Mesendoderm (in vitro differentiated cells): ENCODE measurements around the gene NPTN.
"Not testable (repeated sequence)": the region's sequence is repeated elsewhere in the genome, so short reads cannot be mapped to it uniquely, and the experiment has no call there.

Source experiments
- DNase-seq: peaks from one replicate; pipeline ENCODE4 v3.0.0; 2013
- H2AK5ac ChIP-seq: 2 replicates; pipeline ENCODE4 v1.6.1; 2013; ENCODE audit warnings: low read length, inconsistent platforms
- H2BK120ac ChIP-seq: 2 replicates; pipeline ENCODE4 v1.6.1; 2013; ENCODE audit warnings: low read depth, mild to moderate bottlenecking, low read length, moderate library complexity, mixed read lengths
- H2BK15ac ChIP-seq: replicated peaks from 2 replicates; pipeline ENCODE4 v1.6.1; 2013; ENCODE audit warnings: low read depth, mild to moderate bottlenecking, moderate library complexity
- H2BK5ac ChIP-seq: 2 replicates; pipeline ENCODE4 v1.6.1; 2013; ENCODE audit warnings: low read length, inconsistent platforms
- H3K18ac ChIP-seq: 2 replicates; pipeline ENCODE4 v1.6.1; 2013; ENCODE audit warnings: mild to moderate bottlenecking, low read length, mixed read lengths
- H3K23ac ChIP-seq: one replicate; pipeline ENCODE4 v1.6.1; 2013; ENCODE audit warnings: low read length
- H3K27ac ChIP-seq: 2 replicates; pipeline ENCODE4 v1.5.1; 2013; ENCODE audit warnings: low read depth, mild to moderate bottlenecking, inconsistent platforms, low read length, moderate library complexity
- H3K27me3 ChIP-seq: 2 replicates; pipeline ENCODE4 v1.6.1; 2013; ENCODE audit warnings: low read length, control low read depth, mild to moderate bottlenecking, inconsistent platforms; ENCODE audit not compliant: insufficient read depth, poor library complexity
- H3K36me3 ChIP-seq: 2 replicates; pipeline ENCODE4 v1.6.1; 2013; ENCODE audit warnings: low read length, inconsistent platforms; ENCODE audit not compliant: control insufficient read depth, insufficient read depth
- H3K4ac ChIP-seq: one replicate; pipeline ENCODE4 v1.6.1; 2013; ENCODE audit warnings: low read depth, mild to moderate bottlenecking, low read length, moderate library complexity
- H3K4me1 ChIP-seq: 2 replicates; pipeline ENCODE4 v1.6.1; 2013; ENCODE audit warnings: low read depth, low read length, inconsistent platforms; ENCODE audit not compliant: control insufficient read depth
- H3K4me2 ChIP-seq: 2 replicates; pipeline ENCODE4 v1.6.1; 2013; ENCODE audit warnings: low read length
- H3K4me3 ChIP-seq: 2 replicates; pipeline ENCODE4 v1.5.1; 2013; ENCODE audit warnings: mild to moderate bottlenecking, low read length
- H3K56ac ChIP-seq: one replicate; pipeline ENCODE4 v1.6.1; 2013; ENCODE audit warnings: low read length
- H3K79me1 ChIP-seq: 2 replicates; pipeline ENCODE4 v1.6.1; 2013; ENCODE audit warnings: low read length, inconsistent platforms
- H3K79me2 ChIP-seq: 2 replicates; pipeline ENCODE4 v1.6.1; 2013; ENCODE audit warnings: mild to moderate bottlenecking, low read length; ENCODE audit not compliant: control insufficient read depth, insufficient read depth
- H3K9ac ChIP-seq: 2 replicates; pipeline ENCODE4 v1.6.1; 2013; ENCODE audit warnings: low read length, inconsistent platforms
- H4K5ac ChIP-seq: one replicate; pipeline ENCODE4 v1.6.1; 2013; ENCODE audit warnings: low read length
- H4K8ac ChIP-seq: one replicate; pipeline ENCODE4 v1.6.1; 2013; ENCODE audit warnings: low read depth, mild to moderate bottlenecking, control low read depth, low read length, moderate library complexity
- WGBS: extraction: QIAGEN DNeasy Blood & Tissue Kit; methylation state at CpG from one replicate; pipeline ENCODE4 v1.1.7; 2013; ENCODE audit warnings: low lambda C conversion rate, missing lambda C conversion rate; ENCODE audit not compliant: insufficient coverage; ENCODE audit errors: extremely low coverage; 5-methylcytosine and 5-hydroxymethylcytosine counted together

NPTN gene

GRCh38 chr15:73548925-73549324, 84.3 kb downstream of the NPTN start:
- no CpG with 5 or more reads among the region's 3 CpGs for WGBS
- not testable (repeated sequence) for H4K5ac ChIP-seq, H3K9ac ChIP-seq, H3K27me3 ChIP-seq, H3K27ac ChIP-seq, H3K4me1 ChIP-seq, H3K79me2 ChIP-seq, H3K23ac ChIP-seq, H3K18ac ChIP-seq, H3K4me3 ChIP-seq, H3K56ac ChIP-seq, H2BK15ac ChIP-seq, H2BK5ac ChIP-seq, H2BK120ac ChIP-seq, H3K4ac ChIP-seq, H3K79me1 ChIP-seq, H3K36me3 ChIP-seq, H3K4me2 ChIP-seq, DNase-seq, H2AK5ac ChIP-seq, H4K8ac ChIP-seq

GRCh38 chr15:73541479-73541878, 91.7 kb downstream of the NPTN start:
- Histone ChIP-seq H3K27ac (no peak overlapping the region), H3K4me3 (no peak overlapping the region)

DNA sequence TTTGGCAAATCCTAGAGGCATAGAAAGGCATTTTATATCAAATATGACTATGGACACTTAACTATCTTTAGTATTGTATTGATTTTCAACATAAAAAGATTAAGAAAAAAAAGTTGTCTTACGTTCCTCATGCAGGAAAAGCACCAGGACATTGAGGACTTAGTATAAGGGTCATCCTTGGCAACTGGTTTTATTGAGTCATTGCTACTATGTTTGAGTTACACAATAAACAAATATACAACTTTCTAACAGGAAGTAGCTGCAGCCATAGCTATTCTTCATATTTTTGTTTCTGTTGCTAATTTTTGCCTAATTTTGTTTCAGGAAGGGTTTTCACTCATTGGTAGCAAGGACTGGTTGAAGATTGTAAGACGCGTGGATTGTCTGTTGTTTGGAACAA, 93.0 kb downstream of the NPTN start:
- H3K18ac ChIP-seq: no peak overlapping the region
- no peak overlapping the region for H2BK120ac ChIP-seq
- H3K36me3 ChIP-seq: no peaks in the 10 kb centered on the region
- H2BK15ac ChIP-seq: no peak overlapping the region
- no peak overlapping the region for H3K56ac ChIP-seq
- no peak overlapping the region for H3K23ac ChIP-seq
- no peak overlapping the region for H3K4ac ChIP-seq
- H4K8ac ChIP-seq: no peak overlapping the region
- H2BK5ac ChIP-seq: no peak overlapping the region
- no peak overlapping the region for H3K9ac ChIP-seq
- WGBS: no CpG with 5 or more reads among the region's 3 CpGs
- H3K4me1 ChIP-seq: no peaks in the 10 kb centered on the region
- no peak overlapping the region for H4K5ac ChIP-seq
- H3K79me1 ChIP-seq: no peaks in the 10 kb centered on the region
- H3K79me2 ChIP-seq: no peaks in the 10 kb centered on the region
- H3K27ac ChIP-seq: no peak overlapping the region
- no peak overlapping the region for H2AK5ac ChIP-seq
- H3K4me3 ChIP-seq: no peak overlapping the region
- no peaks in the 10 kb centered on the region for H3K27me3 ChIP-seq
- DNase-seq: no peak
- no peak overlapping the region for H3K4me2 ChIP-seq

More at GRCh38 chr15:73541479-73541878, 91.7 kb downstream of the NPTN start:
- Histone ChIP-seq H3K4me1 (no peaks in the 10 kb centered on the region), H4K5ac (no peak overlapping the region), H3K4ac (no peak overlapping the region), H3K36me3 (no peaks in the 10 kb centered on the region), H3K27me3 (no peaks in the 10 kb centered on the region), H2BK5ac (no peak overlapping the region), H4K8ac (no peak overlapping the region), H3K9ac (no peak overlapping the region), H2BK15ac (no peak overlapping the region), H2AK5ac (no peak overlapping the region), H3K79me2 (no peaks in the 10 kb centered on the region), H2BK120ac (no peak overlapping the region), H3K79me1 (no peaks in the 10 kb centered on the region), H3K56ac (no peak overlapping the region), H3K18ac (no peak overlapping the region), H3K4me2 (no peak overlapping the region), H3K23ac (no peak overlapping the region)
- DNase-seq: no peak

DNA sequence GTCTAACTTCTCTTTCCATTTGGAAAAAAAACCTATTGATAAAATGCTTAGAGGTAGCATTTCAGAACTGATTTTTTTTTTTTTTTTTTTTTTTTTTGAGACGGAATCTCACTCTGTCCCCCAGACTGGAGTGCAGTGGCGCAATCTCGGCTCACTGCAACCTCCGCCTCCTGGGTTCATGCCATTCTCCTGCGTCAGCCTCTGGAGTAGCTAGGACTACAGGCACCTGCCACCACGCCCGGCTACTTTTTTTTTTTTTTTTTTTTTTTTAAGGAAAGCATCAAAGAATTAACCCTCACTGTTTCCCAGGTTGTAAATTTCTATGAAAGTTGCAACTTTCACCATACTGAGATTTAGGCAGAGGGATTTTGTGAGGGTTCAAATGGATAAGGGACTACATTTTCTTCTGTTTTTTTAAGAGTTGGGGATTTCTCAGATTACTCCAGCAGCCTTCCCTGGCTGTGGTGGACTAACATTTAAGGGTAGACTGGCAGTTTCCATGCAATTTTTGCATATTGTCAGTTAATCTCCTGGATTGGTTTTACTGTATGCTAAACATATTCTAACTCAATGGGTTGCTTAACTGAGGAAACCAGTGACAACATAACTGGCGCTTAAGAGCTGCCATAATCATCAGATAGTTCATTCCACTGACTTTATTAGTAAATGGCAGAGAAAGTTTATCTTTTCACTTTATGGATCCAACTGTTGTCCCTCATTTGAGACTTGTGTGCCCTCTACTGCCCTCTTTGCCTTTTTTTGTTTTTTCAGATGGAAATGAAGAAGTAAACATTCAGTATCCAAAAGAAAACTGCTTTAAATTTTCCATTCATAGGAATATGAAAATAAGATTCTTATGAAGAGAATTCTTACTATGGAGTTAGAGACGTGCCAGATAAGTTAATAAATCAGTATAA, 93.7 kb downstream of the NPTN start:
- no peak for DNase-seq
- H3K79me1 ChIP-seq: no peaks in the 10 kb centered on the region
- no CpG with 5 or more reads among the region's 9 CpGs for WGBS
- no peaks in the 10 kb centered on the region for H3K36me3 ChIP-seq
- H3K79me2 ChIP-seq: no peaks in the 10 kb centered on the region
- no peak overlapping the region for H3K4me3 ChIP-seq
- H2BK5ac ChIP-seq: no peak overlapping the region
- H3K18ac ChIP-seq: no peak overlapping the region
- H3K4me1 ChIP-seq: no peaks in the 10 kb centered on the region
- H3K27ac ChIP-seq: no peak overlapping the region
- no peak overlapping the region for H3K4me2 ChIP-seq
- no peak overlapping the region for H4K5ac ChIP-seq
- H3K23ac ChIP-seq: no peak overlapping the region
- no peak overlapping the region for H2BK15ac ChIP-seq
- H3K27me3 ChIP-seq: no peaks in the 10 kb centered on the region
- no peak overlapping the region for H3K4ac ChIP-seq
- H3K56ac ChIP-seq: no peak overlapping the region
- no peak overlapping the region for H4K8ac ChIP-seq
- no peak overlapping the region for H2BK120ac ChIP-seq
- H3K9ac ChIP-seq: no peak overlapping the region
- H2AK5ac ChIP-seq: no peak overlapping the region

- H3K23ac ChIP-seq: no peak overlapping the region
- no peak overlapping the region for H2AK5ac ChIP-seq
- no CpG with 5 or more reads among the region's 10 CpGs for WGBS
- no peak overlapping the region for H3K4me3 ChIP-seq
- no peaks in the 10 kb centered on the region for H3K4me1 ChIP-seq
- no peak overlapping the region for H2BK5ac ChIP-seq
- no peaks in the 10 kb centered on the region for H3K36me3 ChIP-seq
- no peak overlapping the region for H2BK120ac ChIP-seq
- H4K5ac ChIP-seq: no peak overlapping the region
- H2BK15ac ChIP-seq: no peak overlapping the region
- H3K9ac ChIP-seq: no peak overlapping the region
- no peak overlapping the region for H3K18ac ChIP-seq
- H4K8ac ChIP-seq: no peak overlapping the region
- H3K27me3 ChIP-seq: no peaks in the 10 kb centered on the region
- no peaks in the 10 kb centered on the region for H3K79me2 ChIP-seq
- DNase-seq: no peak
- H3K27ac ChIP-seq: no peak overlapping the region
- H3K79me1 ChIP-seq: no peaks in the 10 kb centered on the region
- H3K4me2 ChIP-seq: no peak overlapping the region
- no peak overlapping the region for H3K4ac ChIP-seq
- H3K56ac ChIP-seq: no peak overlapping the region
These were observed 94.5 kb downstream of the NPTN start for GRCh38 chr15:73538563-73539211.
